Panc1 (cell line): Measurements from ENCODE around the gene NOP53. TPM values are rescaled to one million over a fixed set of nuclear protein-coding genes. Genes with fewer than 3 reads are reported as not detected.

ENCODE experiments used
- total RNA-seq: library from RNA; stranded (reverse); gene quantifications from one replicate; pipeline ENCODE4 v1.2.1, GENCODE V29; 2021; ENCODE audit not compliant: unreplicated experiment

NOP53 gene
- total RNA-seq, 1 experiment from 2014 or later, result 64.3 TPM

Other genes with a start within 250 kb of the NOP53 start
- 71.0 TPM for gene NAPA, start 230.5 kb upstream of the NOP53 start, total RNA-seq
- 0.15 TPM for gene ZNF541, start 172.4 kb upstream of the NOP53 start, total RNA-seq
- gene BICRA, start 136.4 kb upstream of the NOP53 start, total RNA-seq, result 13.7 TPM
- 41.8 TPM for gene EHD2, start 32.1 kb upstream of the NOP53 start, total RNA-seq
- gene SELENOW, start 33.2 kb downstream of the NOP53 start, total RNA-seq, result 62.0 TPM
- gene TPRX1, start 59.0 kb downstream of the NOP53 start, total RNA-seq, result not detected
- gene CRX, start 76.4 kb downstream of the NOP53 start, total RNA-seq, result not detected
- gene TPRX2, start 113.7 kb downstream of the NOP53 start, total RNA-seq, result not detected
- 0.18 TPM for gene SULT2A1, start 140.8 kb downstream of the NOP53 start, total RNA-seq
- not detected for gene BSPH1, start 246.6 kb downstream of the NOP53 start, total RNA-seq
- not detected for gene ELSPBP1, start 249.1 kb downstream of the NOP53 start, total RNA-seq